GM23338 (cell line): ENCODE results near the gene GRIN2A. TPM values are rescaled to one million over a fixed set of nuclear protein-coding genes. Genes with fewer than 3 reads are reported as not detected.

Experiments
- ATAC-seq: fragments of 200-7000 bp; cut with Tn5 transposase; 3 replicates; pipeline ENCODE4 v1.9.1; 2020
- DNase-seq: peaks from one replicate; pipeline ENCODE4 v3.0.0-alpha.2; 2015; ENCODE audit warnings: low spot score
- H2AFZ ChIP-seq: fragments of 200-600 bp; sonication (generic); 2 replicates; pipeline ENCODE4 v1.8.0; 2016; ENCODE audit warnings: antibody characterized with exemption, mild to moderate bottlenecking, moderate library complexity
- H3F3A ChIP-seq: fragments of 200-600 bp; sonication (generic); replicated peaks from 2 replicates; pipeline ENCODE4 v1.8.0; 2017; ENCODE audit warnings: antibody characterized with exemption, mixed run types, low read depth
- H3K27ac ChIP-seq: fragments of 200-600 bp; sonication (generic); 2 replicates; pipeline ENCODE4 v1.6.1; 2016; ENCODE audit warnings: low read depth
- H3K27me3 ChIP-seq: fragments of 200-600 bp; sonication (generic); 2 replicates; pipeline ENCODE4 v1.8.0; 2016; ENCODE audit warnings: mild to moderate bottlenecking, mixed run types, moderate library complexity; ENCODE audit not compliant: insufficient read depth
- H3K36me3 ChIP-seq: fragments of 200-600 bp; sonication (generic); 2 replicates; pipeline ENCODE4 v1.8.0; 2016; ENCODE audit warnings: mild to moderate bottlenecking; ENCODE audit not compliant: insufficient read depth
- H3K4me1 ChIP-seq: fragments of 200-600 bp; sonication (generic); 2 replicates; pipeline ENCODE4 v1.8.0; 2016; ENCODE audit warnings: mild to moderate bottlenecking, moderate library complexity; ENCODE audit not compliant: insufficient read depth
- H3K4me2 ChIP-seq: fragments of 200-600 bp; sonication (generic); 2 replicates; pipeline ENCODE4 v1.7.1; 2017; ENCODE audit warnings: mixed run types
- H3K4me3 ChIP-seq: fragments of 200-600 bp; sonication (generic); 2 replicates; pipeline ENCODE4 v1.6.1; 2016; ENCODE audit warnings: mixed run types
- H3K79me2 ChIP-seq: fragments of 200-600 bp; sonication (generic); replicated peaks from 2 replicates; pipeline ENCODE4 v1.8.0; 2017; ENCODE audit warnings: mild to moderate bottlenecking; ENCODE audit not compliant: insufficient read depth
- H3K9me2 ChIP-seq: fragments of 200-600 bp; sonication (generic); 2 replicates; pipeline ENCODE4 v1.8.0; 2017; ENCODE audit not compliant: insufficient read depth
- H4K20me1 ChIP-seq: fragments of 200-600 bp; sonication (generic); replicated peaks from 2 replicates; pipeline ENCODE4 v1.8.0; 2017; ENCODE audit warnings: mild to moderate bottlenecking; ENCODE audit not compliant: insufficient read depth
- H3K27ac Mint-ChIP-seq: 2 replicates; pipeline ENCODE4 v1.8.0; 2020; ENCODE audit warnings: inconsistent platforms, mild to moderate bottlenecking, moderate library complexity, mixed read lengths
- H3K27me3 Mint-ChIP-seq: 3 replicates; pipeline ENCODE4 v1.8.0; 2022; ENCODE audit warnings: low read depth, mild to moderate bottlenecking, moderate library complexity, mixed read lengths, inconsistent platforms; ENCODE audit not compliant: insufficient read depth, poor library complexity
- H3K36me3 Mint-ChIP-seq: 3 replicates; pipeline ENCODE4 v1.8.0; 2021; ENCODE audit warnings: low read depth, mild to moderate bottlenecking, inconsistent platforms, moderate library complexity, mixed read lengths
- H3K4me1 Mint-ChIP-seq: 3 replicates; pipeline ENCODE4 v1.8.0; 2020; ENCODE audit warnings: mild to moderate bottlenecking, inconsistent platforms, mixed read lengths
- H3K4me3 Mint-ChIP-seq: 3 replicates; pipeline ENCODE4 v1.8.0; 2021; ENCODE audit warnings: moderate library complexity, mild to moderate bottlenecking, inconsistent platforms, mixed read lengths
- H3K9me3 Mint-ChIP-seq: 3 replicates; pipeline ENCODE4 v1.8.0; 2020; ENCODE audit warnings: moderate library complexity, mild to moderate bottlenecking, inconsistent platforms, mixed read lengths
- EZH2 ChIP-seq: fragments of 200-600 bp; sonication (generic); IDR thresholded peaks from one replicate; pipeline ENCODE4 v1.8.0; 2017; ENCODE audit warnings: antibody characterized with exemption, mild to moderate bottlenecking, low read depth; ENCODE audit not compliant: unreplicated experiment
- EZH2phosphoT487 ChIP-seq: fragments of 200-600 bp; sonication (generic); IDR thresholded peaks from one replicate; pipeline ENCODE4 v1.8.1; 2018; ENCODE audit warnings: antibody characterized with exemption; ENCODE audit not compliant: unreplicated experiment
- ZNF114 ChIP-seq: fragments of 250-450 bp; sonication (Bioruptor Pico); IDR thresholded peaks from 2 replicates; pipeline ENCODE4 v1.5.0; 2020; ENCODE audit warnings: mild to moderate bottlenecking, moderate library complexity
- ZNF331 ChIP-seq: fragments of 250-450 bp; sonication (Bioruptor Pico); IDR thresholded peaks from 2 replicates; pipeline ENCODE4 v1.5.0; 2020; ENCODE audit warnings: low read depth, mild to moderate bottlenecking, moderate library complexity
- polyA plus RNA-seq: library from polyadenylated mRNA; unstranded; fragments of >200 nt; fragmentation: Nextera tagmentation; extraction: Ambion mirVana; gene quantifications from 2 replicates; pipeline ENCODE4 v1.2.1, GENCODE V29; 2016
- total RNA-seq: library from RNA; depleted of rRNA; stranded (reverse); fragments of >200 nt; shearing (Covaris generic); gene quantifications from 2 replicates; pipeline ENCODE4 v1.2.3, GENCODE V29; 2014
- TF ChIP-seq, protein P1 (sequence below): IDR thresholded peaks from one replicate; pipeline ENCODE4 v1.6.1; 2018; ENCODE audit warnings: antibody characterized with exemption; ENCODE audit not compliant: unreplicated experiment
- TF ChIP-seq, protein P2 (sequence below), 2 experiments: fragments of 200-600 bp in 1 of 2; sonication (generic) in 1 of 2; conservative IDR thresholded peaks; 2 replicates each; pipeline versions ENCODE4 v1.5.1 to v1.6.1; 2016 to 2017; ENCODE audit warnings: antibody characterized with exemption in 2 of 2, low read depth in 2 of 2, mild to moderate bottlenecking in 2 of 2, moderate library complexity in 1 of 2
- TF ChIP-seq, protein P3 (sequence below): fragments of 250-450 bp; sonication (Bioruptor Pico); IDR thresholded peaks from 2 replicates; pipeline ENCODE4 v1.5.0; 2020; ENCODE audit warnings: mild to moderate bottlenecking, moderate library complexity

Gene GRIN2A
- total and polyA plus RNA-seq, 2 experiments from 2014 or later: 0.89 to 5.1 TPM

DNA sequence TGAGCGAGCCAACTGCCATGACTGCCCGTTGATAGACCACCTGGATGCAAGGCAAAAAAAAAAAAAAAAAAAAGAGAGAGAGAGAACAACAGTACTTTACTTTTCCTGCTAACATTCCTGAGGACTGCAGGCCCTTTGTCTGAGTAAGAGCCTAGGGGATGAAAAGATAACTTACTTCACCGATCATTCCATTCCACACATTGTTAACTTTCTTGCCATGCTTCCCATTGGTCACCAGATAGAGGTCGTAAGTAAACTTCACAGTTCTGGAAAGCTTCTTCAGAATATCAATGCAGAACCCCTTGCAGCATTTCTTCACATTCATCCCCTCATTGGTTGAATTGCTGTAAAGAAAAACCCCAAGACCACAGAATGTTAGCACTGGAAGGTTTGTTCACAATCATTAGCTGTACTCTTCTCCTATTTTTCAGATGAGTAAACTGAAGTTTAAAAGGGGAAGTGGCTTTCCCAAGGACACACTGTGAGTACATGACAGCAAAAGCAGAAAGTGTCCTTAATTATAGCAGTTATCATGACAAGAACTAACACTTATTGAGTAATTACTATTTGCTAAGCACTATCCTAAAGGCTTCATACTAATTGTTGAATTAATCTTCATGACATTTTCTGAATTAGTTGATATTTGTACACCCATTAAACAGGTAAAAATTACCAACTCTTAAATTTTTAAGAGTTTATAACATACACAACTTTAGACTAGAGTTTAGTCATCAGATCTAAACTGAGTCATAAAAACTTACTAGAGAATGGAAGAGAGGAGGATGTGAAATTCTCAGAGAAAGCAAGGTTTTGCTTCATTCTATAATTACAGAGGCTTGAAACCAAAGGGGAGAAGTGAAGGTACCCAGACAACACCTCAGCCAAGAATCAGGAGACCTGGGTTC is 341.2 kb downstream of the GRIN2A start:
- Histone ChIP-seq H4K20me1 (no peaks in the 10 kb centered on the region), H3K27me3 (no peaks in the 10 kb centered on the region), H3K36me3 (no peaks in the 10 kb centered on the region), H3K27ac (peak overlapping the region; percentile 34; the same call in 1 of the 2 replicates), H3K79me2 (no peaks in the 10 kb centered on the region), H2AFZ (no peak overlapping the region), H3K4me3 (no peak overlapping the region), H3K9me2 (peaks cover 8% of the 10 kb centered on the region; the same call in 1 of the 2 replicates), H3K4me1 (peaks cover 18% of the 10 kb centered on the region), H3F3A (no peaks in the 10 kb centered on the region), H3K4me2 (no peak overlapping the region)
- TF ChIP-seq EZH2 (no peak), EZH2phosphoT487 (no peak), ZNF114 (CRISPR knock-in tag) (no peak), ZNF331 (CRISPR knock-in tag) (no peak)
- TF ChIP-seq, protein P1, sequence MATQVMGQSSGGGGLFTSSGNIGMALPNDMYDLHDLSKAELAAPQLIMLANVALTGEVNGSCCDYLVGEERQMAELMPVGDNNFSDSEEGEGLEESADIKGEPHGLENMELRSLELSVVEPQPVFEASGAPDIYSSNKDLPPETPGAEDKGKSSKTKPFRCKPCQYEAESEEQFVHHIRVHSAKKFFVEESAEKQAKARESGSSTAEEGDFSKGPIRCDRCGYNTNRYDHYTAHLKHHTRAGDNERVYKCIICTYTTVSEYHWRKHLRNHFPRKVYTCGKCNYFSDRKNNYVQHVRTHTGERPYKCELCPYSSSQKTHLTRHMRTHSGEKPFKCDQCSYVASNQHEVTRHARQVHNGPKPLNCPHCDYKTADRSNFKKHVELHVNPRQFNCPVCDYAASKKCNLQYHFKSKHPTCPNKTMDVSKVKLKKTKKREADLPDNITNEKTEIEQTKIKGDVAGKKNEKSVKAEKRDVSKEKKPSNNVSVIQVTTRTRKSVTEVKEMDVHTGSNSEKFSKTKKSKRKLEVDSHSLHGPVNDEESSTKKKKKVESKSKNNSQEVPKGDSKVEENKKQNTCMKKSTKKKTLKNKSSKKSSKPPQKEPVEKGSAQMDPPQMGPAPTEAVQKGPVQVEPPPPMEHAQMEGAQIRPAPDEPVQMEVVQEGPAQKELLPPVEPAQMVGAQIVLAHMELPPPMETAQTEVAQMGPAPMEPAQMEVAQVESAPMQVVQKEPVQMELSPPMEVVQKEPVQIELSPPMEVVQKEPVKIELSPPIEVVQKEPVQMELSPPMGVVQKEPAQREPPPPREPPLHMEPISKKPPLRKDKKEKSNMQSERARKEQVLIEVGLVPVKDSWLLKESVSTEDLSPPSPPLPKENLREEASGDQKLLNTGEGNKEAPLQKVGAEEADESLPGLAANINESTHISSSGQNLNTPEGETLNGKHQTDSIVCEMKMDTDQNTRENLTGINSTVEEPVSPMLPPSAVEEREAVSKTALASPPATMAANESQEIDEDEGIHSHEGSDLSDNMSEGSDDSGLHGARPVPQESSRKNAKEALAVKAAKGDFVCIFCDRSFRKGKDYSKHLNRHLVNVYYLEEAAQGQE: no peak
- TF ChIP-seq, protein P2, sequence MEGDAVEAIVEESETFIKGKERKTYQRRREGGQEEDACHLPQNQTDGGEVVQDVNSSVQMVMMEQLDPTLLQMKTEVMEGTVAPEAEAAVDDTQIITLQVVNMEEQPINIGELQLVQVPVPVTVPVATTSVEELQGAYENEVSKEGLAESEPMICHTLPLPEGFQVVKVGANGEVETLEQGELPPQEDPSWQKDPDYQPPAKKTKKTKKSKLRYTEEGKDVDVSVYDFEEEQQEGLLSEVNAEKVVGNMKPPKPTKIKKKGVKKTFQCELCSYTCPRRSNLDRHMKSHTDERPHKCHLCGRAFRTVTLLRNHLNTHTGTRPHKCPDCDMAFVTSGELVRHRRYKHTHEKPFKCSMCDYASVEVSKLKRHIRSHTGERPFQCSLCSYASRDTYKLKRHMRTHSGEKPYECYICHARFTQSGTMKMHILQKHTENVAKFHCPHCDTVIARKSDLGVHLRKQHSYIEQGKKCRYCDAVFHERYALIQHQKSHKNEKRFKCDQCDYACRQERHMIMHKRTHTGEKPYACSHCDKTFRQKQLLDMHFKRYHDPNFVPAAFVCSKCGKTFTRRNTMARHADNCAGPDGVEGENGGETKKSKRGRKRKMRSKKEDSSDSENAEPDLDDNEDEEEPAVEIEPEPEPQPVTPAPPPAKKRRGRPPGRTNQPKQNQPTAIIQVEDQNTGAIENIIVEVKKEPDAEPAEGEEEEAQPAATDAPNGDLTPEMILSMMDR (conservative IDR thresholded peaks at IDR 0.05; ENCODE audit: low read depth in 2 of 2): no peak
- TF ChIP-seq, protein P3, sequence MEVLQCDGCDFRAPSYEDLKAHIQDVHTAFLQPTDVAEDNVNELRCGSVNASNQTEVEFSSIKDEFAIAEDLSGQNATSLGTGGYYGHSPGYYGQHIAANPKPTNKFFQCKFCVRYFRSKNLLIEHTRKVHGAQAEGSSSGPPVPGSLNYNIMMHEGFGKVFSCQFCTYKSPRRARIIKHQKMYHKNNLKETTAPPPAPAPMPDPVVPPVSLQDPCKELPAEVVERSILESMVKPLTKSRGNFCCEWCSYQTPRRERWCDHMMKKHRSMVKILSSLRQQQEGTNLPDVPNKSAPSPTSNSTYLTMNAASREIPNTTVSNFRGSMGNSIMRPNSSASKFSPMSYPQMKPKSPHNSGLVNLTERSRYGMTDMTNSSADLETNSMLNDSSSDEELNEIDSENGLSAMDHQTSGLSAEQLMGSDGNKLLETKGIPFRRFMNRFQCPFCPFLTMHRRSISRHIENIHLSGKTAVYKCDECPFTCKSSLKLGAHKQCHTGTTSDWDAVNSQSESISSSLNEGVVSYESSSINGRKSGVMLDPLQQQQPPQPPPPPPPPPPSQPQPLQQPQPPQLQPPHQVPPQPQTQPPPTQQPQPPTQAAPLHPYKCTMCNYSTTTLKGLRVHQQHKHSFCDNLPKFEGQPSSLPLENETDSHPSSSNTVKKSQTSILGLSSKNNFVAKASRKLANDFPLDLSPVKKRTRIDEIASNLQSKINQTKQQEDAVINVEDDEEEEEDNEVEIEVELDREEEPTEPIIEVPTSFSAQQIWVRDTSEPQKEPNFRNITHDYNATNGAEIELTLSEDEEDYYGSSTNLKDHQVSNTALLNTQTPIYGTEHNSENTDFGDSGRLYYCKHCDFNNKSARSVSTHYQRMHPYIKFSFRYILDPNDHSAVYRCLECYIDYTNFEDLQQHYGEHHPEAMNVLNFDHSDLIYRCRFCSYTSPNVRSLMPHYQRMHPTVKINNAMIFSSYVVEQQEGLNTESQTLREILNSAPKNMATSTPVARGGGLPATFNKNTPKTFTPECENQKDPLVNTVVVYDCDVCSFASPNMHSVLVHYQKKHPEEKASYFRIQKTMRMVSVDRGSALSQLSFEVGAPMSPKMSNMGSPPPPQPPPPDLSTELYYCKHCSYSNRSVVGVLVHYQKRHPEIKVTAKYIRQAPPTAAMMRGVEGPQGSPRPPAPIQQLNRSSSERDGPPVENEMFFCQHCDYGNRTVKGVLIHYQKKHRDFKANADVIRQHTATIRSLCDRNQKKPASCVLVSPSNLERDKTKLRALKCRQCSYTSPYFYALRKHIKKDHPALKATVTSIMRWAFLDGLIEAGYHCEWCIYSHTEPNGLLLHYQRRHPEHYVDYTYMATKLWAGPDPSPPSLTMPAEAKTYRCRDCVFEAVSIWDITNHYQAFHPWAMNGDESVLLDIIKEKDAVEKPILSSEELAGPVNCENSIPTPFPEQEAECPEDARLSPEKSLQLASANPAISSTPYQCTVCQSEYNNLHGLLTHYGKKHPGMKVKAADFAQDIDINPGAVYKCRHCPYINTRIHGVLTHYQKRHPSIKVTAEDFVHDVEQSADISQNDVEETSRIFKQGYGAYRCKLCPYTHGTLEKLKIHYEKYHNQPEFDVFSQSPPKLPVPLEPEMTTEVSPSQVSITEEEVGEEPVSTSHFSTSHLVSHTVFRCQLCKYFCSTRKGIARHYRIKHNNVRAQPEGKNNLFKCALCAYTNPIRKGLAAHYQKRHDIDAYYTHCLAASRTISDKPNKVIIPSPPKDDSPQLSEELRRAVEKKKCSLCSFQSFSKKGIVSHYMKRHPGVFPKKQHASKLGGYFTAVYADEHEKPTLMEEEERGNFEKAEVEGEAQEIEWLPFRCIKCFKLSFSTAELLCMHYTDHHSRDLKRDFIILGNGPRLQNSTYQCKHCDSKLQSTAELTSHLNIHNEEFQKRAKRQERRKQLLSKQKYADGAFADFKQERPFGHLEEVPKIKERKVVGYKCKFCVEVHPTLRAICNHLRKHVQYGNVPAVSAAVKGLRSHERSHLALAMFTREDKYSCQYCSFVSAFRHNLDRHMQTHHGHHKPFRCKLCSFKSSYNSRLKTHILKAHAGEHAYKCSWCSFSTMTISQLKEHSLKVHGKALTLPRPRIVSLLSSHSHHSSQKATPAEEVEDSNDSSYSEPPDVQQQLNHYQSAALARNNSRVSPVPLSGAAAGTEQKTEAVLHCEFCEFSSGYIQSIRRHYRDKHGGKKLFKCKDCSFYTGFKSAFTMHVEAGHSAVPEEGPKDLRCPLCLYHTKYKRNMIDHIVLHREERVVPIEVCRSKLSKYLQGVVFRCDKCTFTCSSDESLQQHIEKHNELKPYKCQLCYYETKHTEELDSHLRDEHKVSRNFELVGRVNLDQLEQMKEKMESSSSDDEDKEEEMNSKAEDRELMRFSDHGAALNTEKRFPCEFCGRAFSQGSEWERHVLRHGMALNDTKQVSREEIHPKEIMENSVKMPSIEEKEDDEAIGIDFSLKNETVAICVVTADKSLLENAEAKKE (CRISPR knock-in tag): no peak
- Mint-ChIP-seq H3K4me3 (no peak overlapping the region), H3K9me3 (no peaks in the 10 kb centered on the region), H3K27me3 (peaks cover 3% of the 10 kb centered on the region), H3K4me1 (peaks cover 21% of the 10 kb centered on the region), H3K27ac (no peak overlapping the region; the same call in 1 of the 2 replicates), H3K36me3 (no peaks in the 10 kb centered on the region)
- ATAC-seq (peak; percentile 72), DNase-seq (peak; percentile 72)
